Measurements from ENCODE around the gene AZI2.
A peak's percentile ranks its signal among the peaks of the same experiment; 100 is the strongest.

Gene AZI2, protein sequence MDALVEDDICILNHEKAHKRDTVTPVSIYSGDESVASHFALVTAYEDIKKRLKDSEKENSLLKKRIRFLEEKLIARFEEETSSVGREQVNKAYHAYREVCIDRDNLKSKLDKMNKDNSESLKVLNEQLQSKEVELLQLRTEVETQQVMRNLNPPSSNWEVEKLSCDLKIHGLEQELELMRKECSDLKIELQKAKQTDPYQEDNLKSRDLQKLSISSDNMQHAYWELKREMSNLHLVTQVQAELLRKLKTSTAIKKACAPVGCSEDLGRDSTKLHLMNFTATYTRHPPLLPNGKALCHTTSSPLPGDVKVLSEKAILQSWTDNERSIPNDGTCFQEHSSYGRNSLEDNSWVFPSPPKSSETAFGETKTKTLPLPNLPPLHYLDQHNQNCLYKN

DNA sequence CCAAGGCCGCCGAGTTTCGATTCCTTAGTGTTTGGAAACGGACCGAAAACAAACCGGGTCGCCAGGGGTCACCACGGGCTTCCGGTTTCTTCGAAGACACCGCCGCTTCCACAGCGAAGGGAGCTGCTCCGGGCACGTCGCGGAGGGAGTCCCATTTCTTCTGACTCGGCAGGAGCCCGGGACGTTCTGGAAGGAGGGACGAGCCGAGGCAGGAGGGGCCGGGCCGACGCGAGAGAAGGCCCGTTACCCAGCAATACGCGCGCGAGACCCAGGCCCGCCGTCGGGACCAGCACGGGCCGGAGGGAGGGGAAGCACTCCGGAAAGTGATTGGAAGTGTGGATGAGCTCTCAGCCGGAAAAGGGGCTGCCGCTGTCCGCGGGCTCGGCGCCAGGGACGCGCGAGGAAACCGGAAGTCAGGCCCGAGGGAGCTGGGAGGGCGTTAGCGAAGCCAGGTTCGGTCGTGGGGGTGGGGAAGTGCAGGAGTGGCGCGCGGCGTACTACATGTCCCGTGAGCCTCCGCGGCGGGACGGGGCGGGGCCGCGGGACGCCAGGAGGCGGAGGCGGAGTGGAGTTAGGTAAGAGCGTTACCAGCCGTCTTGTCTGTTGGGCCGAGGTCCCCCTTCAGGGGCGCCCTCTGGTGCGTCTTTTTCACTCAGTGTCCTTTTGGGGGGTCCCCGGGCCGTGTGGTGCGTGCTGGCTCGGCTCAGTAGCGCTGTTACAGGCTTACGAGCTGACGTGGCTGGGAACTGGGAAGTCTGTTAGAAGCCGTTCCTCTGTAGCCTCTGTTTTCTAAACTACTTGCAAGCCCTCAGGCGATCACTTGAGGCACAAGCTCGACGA lies at the start of gene AZI2, which contains the start of gene ZCWPW2:
AZI2 (minus strand) TSS at position 196 of the 840 bp plus-strand sequence. CDS start 8,207 bp downstream, outside the sequence.
ZCWPW2 (plus strand) TSS at position 93 of the 840 bp plus-strand sequence. CDS start 64,348 bp downstream, outside the sequence.
- peak; percentile 94 for DNase-seq

DNA sequence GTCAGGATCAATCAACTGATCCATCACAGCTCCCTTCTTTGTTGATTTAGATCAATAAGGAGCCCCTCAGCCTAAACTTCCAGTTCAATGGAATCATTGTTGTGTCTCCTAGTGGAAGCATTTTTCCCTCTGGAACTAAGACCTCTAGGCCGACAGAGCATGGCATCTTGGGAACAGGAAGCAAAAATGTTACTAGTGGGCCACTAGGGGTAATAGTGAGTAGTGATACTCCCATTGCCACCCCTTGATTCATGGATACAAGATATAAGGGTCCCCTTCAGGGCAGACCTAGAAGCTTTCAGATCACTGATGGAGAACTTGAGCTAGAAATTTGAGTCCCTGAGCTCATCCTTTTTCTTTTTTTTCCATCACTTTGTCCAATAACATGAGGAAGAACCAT lies 40.4 kb upstream of the AZI2 start:
- no peak for DNase-seq

DNA sequence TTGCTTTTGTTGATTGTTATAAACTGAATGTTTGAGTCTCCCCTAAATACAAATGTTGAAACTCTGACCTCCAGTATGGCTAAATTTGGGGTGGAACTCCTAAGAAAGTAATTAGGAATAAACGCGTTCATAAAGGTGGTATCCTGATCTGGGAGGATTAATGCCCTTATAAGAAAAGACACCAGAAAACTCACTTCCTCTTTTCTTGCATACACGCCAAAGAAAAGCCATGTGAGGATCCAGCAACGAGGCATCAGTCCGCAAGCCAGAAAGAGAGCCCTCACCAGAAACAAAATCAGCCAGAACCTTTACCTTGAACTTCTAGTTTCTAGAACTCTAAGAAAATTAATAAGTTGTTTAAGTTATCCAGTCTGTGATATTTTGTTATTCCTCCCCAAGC lies 37.4 kb upstream of the AZI2 start:
- no peak for DNase-seq

DNA sequence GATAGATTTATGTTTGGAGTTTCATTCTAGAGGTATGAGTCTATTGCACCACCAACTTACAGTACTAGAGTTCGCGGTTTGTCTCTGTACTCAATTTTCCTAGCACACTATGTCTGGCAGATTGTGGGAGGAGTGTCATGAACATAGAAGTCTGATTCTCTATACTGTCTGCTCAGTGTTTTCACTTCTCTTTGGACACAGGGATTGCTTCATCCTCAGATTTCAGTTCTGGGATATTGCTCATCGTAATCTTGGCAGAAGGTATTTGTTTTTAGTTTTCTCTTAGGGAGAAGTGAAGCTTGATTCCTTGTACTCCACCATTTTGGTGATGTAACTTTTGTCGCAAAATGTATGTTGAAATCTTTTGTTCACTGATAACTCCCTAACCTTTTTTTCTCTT lies 27.8 kb upstream of the AZI2 start:
- DNase-seq, result no peak

DNA sequence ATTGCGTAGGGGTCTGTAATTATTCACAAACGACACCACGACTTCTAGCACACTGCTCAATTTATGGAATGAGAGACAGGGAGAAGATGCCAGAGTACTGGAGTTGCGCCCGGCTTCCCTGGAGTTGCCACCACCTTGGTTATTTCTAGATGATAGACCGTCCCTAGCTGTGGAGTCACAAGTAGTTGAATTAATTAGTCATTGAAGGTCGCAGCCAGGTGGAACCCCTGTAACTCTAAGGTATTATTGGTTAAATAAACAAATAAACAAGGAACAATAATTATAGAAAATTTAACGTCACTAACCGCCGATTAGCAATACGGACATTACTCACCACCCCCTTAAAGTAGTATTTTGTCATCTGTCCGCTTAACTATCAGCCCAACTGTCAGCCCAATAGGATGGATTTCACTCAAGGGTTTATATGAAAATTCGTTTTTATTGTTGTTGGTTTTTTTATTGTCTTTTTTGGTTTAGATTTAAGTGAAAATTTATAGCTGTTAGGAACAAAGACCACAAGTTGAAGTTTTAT lies 911 bp upstream of the AZI2 start:
- DNase-seq, result no peak

DNA sequence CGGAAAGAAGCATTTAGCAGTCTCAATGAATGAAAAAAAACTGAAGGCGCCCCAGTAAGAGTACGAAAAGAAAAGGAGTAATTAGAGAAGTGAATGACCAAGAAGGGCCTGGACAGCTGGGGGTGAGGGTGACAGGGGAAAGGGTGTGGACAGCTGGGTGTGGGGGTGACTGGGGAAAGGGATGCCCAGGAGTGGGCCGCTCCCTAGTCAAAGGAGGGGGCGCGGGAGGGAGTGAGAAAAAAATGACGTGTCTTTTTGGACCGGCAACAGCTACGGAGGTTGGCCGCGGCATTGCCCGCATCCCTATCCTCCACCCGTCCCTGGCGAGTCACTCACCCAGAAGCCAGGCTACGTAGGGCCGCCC lies 377 bp downstream of the AZI2 start:
- DNase-seq, result no peak

DNA sequence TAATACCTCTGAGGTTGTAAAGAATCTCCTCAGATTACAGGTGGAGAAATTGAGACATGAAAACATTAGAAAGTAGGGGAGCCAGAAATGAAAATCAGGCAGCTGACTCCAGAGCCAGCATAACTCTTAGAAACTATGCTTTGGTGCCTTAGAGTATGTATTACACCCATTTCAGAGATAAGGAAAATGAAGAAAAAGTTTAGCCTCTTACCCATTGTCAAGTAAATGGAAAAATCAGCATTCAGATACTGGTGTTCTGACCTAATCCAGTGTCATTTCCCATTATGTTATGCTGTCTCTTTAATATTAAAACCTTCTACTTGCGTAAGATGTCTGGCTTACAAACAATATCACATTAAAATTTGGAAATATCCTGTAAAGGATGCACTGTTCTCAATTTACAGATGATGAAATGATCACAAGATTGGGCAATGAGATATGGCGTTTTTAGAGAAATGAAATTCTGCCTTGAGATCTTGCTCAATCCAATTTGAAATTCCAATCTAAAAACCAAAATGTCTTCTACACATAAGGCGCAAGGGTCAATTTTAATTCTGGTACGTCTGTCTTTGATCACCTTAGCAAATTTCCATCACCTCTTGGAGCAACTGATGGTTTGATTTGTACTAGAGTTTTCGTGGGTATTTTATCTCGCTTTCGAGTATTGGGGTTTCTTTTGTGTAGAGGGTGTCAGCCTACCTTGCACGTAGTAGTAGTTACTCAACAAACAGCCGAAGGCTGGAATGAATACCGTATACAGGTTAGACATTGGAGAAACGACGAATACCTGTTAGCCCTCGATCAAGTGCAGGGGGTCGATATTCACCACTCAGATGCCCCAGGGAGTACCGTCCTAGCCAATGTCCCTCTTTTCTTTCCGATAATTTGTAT lies 1.0 kb downstream of the AZI2 start:
- no peak for DNase-seq

DNA sequence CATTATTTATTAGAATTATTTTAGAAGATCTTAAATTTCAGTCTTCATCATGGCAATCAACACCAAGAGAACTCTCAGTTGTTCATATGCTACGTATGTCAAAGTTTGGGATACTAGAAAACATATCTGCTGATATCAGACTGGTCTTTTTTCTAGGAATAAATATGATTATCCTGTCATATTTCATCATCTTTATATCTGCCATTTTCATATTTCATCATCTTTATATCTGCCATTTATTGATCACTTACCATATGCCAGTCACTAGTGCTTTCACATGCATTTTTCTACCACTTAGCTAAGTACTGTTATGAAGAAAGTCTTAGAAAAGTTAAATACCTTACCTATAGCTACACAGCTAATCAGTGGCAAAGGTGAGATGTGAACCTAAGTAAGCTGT lies 2.9 kb downstream of the AZI2 start:
- no peak for DNase-seq

DNA sequence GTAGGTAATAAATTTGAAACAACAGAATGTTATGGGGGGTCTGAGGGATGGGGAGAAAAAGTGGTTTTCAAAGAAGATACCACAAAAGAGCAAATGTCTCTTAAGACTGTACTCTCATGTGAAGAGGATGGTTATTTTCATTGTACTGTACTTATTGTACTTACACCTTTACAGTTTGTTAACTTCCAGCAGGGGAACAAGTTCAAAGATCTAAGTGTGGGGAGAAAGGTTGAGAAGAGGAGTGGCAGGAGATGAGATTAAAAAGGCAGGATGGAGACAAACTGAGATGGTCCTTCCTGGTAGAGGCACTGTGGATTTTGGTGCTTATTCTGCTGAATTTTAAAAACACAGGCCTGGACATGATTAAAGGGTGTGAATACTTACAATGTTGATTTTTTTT lies 5.5 kb downstream of the AZI2 start:
- no peak for DNase-seq

DNA sequence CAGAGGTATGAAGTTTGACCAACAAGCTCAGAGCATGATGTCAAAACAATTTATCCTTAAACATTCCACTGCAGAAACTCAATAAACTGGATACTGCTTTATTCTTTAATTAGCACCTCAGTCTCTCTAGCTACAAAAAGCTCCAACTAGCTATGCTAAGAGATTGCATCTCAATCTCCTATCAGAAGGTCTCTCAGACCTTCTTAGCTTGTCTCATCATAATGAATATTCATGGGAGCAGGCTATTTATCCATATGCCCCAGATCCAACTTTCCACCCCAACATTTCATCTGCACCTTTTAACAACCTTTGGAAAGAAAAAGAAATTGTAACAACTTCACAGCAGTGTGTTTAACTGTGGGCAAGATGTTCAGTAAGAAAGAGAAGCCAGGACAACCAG lies 11.4 kb downstream of the AZI2 start:
- DNase-seq, result no peak

DNA sequence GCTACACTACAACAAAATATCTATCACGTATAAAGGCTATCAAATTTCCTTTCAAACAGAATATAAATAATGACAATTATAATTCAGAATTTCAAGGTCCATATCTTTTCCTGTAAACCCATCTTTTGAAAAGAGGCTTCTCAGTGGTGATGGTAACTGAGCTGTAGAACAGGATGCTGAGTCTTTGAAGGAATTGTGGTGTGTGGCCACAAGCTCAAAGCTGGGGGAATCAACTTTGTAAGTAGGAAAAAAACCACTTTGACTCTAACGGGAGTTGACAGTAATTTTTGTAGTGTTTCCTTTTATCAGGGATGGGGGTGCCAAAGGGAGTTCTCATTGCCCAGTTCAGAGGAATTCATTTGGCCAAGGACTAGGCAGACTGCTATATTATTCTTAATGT lies 13.4 kb downstream of the AZI2 start:
- DNase-seq, result no peak

DNA sequence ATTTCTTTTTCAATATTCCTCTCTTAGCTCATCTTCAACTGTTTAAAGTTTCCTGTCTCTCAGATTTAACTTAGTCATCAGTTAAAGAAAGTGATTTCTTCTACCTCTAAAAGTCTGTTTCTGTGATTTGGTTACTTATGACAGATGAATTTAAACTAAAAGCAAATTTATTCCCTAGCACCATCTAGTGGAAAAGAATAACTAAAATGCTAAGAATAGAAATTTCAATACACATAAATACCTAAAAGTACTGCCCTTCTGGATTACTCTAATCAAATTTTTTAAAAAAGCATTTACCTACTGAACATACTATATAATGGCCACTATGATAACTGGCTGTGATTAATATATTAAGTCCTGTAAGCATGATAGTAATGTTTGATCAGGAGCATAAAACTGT lies 14.1 kb downstream of the AZI2 start:
- DNase-seq, result no peak

DNA sequence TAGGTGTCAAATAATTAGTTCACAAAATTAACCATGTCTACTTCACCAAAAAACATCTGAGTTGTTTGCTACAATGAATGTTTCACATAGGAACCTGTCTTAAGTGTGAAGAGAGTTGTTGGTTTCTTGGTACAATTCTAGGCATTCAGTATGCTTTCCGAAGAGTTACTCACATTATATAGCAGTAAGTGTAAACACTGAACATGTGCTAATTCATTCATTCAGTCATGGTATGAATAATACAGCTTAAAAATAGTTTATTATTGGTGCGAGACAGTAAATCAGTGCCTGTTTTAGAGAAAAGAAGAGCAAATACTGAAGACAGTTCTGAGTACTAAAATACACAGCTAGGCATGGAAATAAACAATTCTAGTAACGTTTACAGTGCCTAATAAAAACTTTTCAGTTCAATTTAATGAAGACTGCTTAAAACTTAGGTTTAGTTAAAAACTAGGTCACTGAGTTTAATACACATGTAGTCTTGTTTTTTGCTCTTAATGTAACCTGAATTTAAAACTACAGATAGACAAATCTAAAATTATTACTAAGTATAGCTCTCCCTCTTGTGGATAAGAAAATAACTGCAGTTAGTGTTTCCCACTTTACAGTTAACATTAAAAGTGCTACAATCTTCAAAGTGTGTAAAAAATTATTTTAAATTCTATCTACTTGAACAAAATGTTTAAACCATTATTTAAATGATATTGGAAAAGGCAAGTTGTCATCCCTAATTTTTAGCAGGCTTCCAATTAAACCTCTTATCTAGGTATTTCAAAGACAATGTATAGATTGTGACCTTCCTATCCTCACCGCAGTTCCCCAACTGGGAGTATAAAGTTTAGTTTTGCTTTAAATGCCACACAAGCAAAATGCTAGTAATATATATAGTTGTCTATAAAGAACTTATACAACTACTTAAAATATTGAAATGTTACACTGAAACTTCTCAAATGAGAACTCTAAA lies 20.2 kb downstream of the AZI2 start:
- peak; percentile 49 for DNase-seq

DNA sequence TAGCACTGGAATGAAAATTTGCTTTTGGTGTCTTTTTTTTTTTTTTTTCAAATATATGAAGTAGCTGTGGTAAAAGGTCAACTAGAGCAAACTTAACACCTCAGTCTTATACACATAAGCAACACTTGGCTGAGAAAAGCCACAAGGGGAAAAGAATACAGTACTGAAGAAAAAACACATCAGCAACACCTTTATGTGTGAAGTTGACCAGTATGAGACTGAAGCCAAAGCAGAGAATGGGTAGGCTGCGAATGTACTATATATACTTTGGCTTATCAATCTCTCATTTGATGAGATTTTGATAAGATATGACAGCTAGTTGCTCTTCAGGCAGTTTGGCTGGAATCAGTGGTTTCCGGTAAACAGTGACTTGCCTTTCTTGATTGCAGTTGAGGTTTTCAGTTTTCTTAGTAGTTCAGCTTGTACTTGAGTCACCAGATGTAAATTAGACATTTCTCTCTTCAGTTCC lies 22.1 kb downstream of the AZI2 start:
- peak; percentile 90 for DNase-seq

DNA sequence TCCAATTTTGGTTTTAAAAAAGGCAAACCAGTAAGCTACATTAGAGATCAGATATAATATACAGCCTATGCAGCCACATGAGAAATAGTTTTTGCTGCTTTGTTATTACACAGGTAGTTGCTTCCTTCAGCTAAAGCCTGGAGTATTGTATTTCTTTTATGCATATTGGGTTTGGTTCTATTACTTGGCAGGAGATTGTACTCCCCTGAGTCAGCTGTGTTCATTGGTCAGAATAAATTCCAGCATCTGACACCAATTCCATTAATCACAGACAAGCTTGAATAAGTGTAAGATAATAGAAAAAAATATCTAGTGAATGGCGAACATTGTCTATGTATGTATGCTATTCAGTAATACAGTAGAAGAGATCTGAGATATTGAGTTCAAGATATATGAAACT lies 26.2 kb downstream of the AZI2 start:
- no peak for DNase-seq

DNA sequence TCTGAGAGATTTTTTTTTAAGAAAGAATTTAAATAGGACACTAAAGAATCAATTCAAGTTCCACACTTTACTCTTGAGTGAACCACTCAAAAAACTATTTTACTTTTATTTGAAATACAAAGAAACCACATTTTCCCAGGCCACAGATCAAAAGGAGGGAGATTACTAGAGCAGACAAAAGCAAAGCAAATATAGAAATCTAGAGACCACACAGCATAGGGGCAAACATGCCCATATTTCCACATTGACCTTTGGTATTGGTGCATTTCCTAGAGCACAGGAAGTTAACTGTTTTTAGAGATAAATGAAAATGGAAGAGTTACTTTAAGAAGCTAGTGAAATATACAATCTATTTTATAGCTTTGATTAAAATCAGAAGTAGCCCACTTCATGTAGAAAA lies 27.6 kb downstream of the AZI2 start:
- no peak for DNase-seq

DNA sequence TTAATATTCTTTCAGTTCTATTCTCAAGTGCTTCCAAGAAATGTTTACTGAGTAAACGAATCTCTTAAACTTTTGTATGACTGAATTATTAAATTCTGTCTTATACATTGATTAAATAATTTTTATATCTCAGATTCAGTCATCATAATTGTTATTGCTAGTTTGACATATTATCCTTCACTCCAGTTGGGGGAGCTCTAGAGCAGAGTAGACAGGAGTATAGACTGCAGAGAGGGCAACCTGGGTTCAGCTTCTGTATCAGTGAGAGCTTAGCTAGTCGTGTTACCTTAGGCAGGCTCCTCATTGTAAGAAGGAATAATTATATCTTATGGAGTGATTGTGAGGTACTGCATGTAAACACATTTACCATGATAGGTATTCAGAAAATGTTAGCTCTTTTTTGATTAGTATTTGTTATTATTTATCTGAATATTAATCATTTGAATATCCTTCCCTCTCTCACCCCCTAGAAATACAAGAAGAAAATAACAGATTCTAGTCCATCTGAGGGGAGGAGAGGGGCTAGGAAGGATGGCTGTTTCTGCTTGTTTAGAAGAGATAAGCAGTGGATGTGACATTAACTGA lies 31.1 kb downstream of the AZI2 start:
- peak; percentile 67 for DNase-seq

DNA sequence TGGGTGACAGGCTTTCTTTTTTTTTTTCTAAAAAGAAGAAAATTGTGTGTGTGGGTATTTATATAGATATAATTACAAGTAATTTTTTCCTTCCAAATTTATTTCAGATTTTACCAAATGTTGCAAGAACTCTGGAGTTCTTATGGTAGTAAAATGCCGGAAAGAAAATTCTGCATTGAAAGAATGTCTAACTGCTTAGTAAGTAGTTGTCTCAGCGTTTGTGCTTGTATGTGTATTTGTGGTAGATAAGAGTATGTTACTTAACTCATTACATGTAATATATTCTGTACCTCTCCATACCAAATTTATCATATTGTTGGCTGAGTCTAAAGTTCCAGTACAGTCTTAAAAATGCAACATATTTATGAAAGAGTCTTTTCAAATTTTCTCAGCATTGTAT lies 32.4 kb downstream of the AZI2 start:
- no peak for DNase-seq

DNA sequence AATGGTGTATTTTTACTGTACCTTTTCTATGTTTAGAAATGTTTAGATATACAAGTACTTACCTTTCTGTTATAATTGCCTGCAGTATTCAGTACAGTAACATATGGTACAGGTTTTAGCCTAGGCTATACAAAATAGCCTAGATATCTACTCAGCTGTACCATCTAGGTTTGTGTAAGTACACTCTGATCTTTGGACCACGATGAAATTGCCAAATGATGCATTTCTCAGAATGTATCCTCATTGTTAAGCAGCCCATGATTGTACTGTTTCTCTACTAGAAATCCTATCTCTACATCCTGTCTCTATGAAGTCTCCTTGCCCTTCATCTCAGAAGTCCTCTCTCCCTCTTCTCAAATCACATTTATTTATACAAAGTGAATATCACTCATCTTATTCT lies 32.9 kb downstream of the AZI2 start:
- DNase-seq, result no peak

DNA sequence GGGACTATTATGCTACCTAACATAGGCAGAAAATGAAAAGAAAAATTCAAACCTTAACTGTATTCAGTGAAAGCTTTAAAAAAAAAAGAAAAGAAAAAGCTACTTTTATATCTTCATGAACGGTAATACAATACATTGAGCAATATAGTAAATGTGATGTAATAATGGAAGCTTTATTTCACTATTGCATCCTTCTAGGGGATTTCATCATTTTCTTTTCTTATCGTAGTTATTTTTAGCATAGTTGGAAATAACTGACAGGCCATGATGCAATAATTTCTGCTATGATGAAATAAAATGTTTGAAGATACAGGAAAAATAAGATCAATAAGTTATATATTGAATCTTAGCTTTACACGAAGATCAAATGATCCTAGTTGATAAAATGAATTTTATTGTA lies 40.4 kb downstream of the AZI2 start:
- no peak for DNase-seq

DNA sequence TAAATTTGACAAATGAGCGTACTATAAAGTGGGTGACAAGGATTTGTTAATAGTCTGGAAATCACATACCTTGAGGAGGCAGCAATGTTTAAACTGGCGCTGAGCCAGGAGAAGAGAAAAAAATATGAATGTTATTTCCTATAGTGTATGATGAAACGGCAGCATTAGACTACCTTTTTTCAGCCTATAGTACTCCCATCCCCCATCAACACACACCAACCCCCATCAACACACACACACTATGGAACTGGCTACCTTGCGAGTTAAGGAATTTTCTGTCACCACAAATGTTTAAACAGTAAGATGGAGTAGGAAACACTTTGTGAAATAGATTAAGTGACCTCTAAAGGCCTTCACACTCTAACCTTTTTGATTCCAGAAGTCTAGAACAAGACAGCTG lies 46.9 kb downstream of the AZI2 start:
- no peak for DNase-seq

Data from activated CD4-positive, alpha-beta T cell treated with anti-CD3 and anti-CD28 coated beads, Interleukin-10, Interleukin-2, amounts not matched to agents 100 ng/mL and 50 ng/mL, durations not matched to agents 16 hours and 8 hours (primary cell).